CD14-positive monocyte (primary cell): ENCODE data around the gene HBZ. TPM values are rescaled to one million over a fixed set of nuclear protein-coding genes. Genes with fewer than 3 reads are reported as not detected.
"Not testable (repeated sequence)": the region's sequence is repeated elsewhere in the genome, so short reads cannot be mapped to it uniquely, and the experiment has no call there.

Source experiments
- DNase-seq, 3 donors: peaks; one replicate each; pipeline ENCODE4 v3.0.0-alpha.2; 2011 to 2022
- H2AFZ ChIP-seq: 2 replicates; pipeline ENCODE4 v1.6.0; 2012; ENCODE audit warnings: mild to moderate bottlenecking, low read depth, low read length, inconsistent platforms; ENCODE audit not compliant: insufficient read depth, poor library complexity, severe bottlenecking
- H3K27ac ChIP-seq, 2 donors: 1 replicate in 1 of 2; 2 replicates in 1 of 2; pipeline ENCODE4 v1.5.1; 2012 to 2013; ENCODE audit warnings: low read length in 2 of 2, control low read depth in 1 of 2, inconsistent platforms in 1 of 2, low read depth in 1 of 2, mild to moderate bottlenecking in 1 of 2
- H3K27me3 ChIP-seq, 2 donors: one replicate each; pipeline versions ENCODE4 v1.6.0 to v1.6.1; 2011 to 2013; ENCODE audit warnings: low read length in 2 of 2; ENCODE audit not compliant: control insufficient read depth in 2 of 2, insufficient read depth in 2 of 2
- H3K36me3 ChIP-seq, 2 donors: replicated peaks in 1 of 2; 1 replicate in 1 of 2; 2 replicates in 1 of 2; pipeline versions ENCODE4 v1.5.1 to v1.6.1; 2012 to 2013; ENCODE audit warnings: low read length in 2 of 2, control low read depth in 1 of 2, inconsistent platforms in 1 of 2, mild to moderate bottlenecking in 1 of 2; ENCODE audit not compliant: insufficient read depth in 2 of 2, control insufficient read depth in 1 of 2
- H3K4me1 ChIP-seq, 2 donors: 1 replicate in 1 of 2; 2 replicates in 1 of 2; pipeline versions ENCODE4 v1.5.1 to v1.6.1; 2012 to 2013; ENCODE audit warnings: low read length in 2 of 2, control low read depth in 1 of 2, inconsistent platforms in 1 of 2, mild to moderate bottlenecking in 1 of 2, moderate library complexity in 1 of 2; ENCODE audit not compliant: insufficient read depth in 2 of 2, control insufficient read depth in 1 of 2
- H3K4me2 ChIP-seq: replicated peaks from 2 replicates; pipeline ENCODE3; 2012; ENCODE audit warnings: low read length, moderate library complexity, mild to moderate bottlenecking; ENCODE audit not compliant: poor library complexity, severe bottlenecking; ENCODE audit errors: extremely low read depth
- H3K4me3 ChIP-seq, 3 experiments: fragments of 200-600 bp in 1 of 3; sonication (generic) in 1 of 3; replicated peaks in 1 of 3; 1 replicate in 2 of 3; 2 replicates in 1 of 3; pipeline ENCODE4 v1.5.1; 2011 to 2013; ENCODE audit warnings: low read length in 3 of 3, mild to moderate bottlenecking in 3 of 3, control low read depth in 2 of 3, low read depth in 2 of 3, inconsistent platforms in 1 of 3, moderate library complexity in 1 of 3
- H3K79me2 ChIP-seq: 2 replicates; pipeline ENCODE4 v1.6.0; 2012; ENCODE audit warnings: mild to moderate bottlenecking, control low read depth, inconsistent platforms, low read length, moderate library complexity; ENCODE audit not compliant: insufficient read depth
- H3K9ac ChIP-seq: 2 replicates; pipeline ENCODE4 v1.6.0; 2017; ENCODE audit warnings: low read length, mild to moderate bottlenecking; ENCODE audit not compliant: insufficient read depth, poor library complexity, severe bottlenecking
- H3K9me3 ChIP-seq, 2 donors: replicated peaks in 1 of 2; 1 replicate in 1 of 2; 2 replicates in 1 of 2; pipeline versions ENCODE4 v1.5.1 to v1.6.1; 2012 to 2013; ENCODE audit warnings: low read length in 2 of 2, control low read depth in 1 of 2; ENCODE audit not compliant: control insufficient read depth in 1 of 2, insufficient read depth in 1 of 2
- H4K20me1 ChIP-seq: 2 replicates; pipeline ENCODE4 v1.6.0; 2012; ENCODE audit warnings: mild to moderate bottlenecking, low read length, control low read depth, moderate library complexity; ENCODE audit not compliant: insufficient read depth
- H3K27ac Mint-ChIP-seq, 7 donors: one replicate each; pipeline ENCODE4 v1.8.0; 2020; ENCODE audit warnings: mild to moderate bottlenecking in 7 of 7, mixed read lengths in 7 of 7, moderate library complexity in 6 of 7, inconsistent platforms in 2 of 7
- H3K27me3 Mint-ChIP-seq, 3 donors: one replicate each; pipeline ENCODE4 v1.8.0; 2021 to 2022; ENCODE audit warnings: low read depth in 3 of 3, mild to moderate bottlenecking in 3 of 3, mixed read lengths in 3 of 3, moderate library complexity in 3 of 3, inconsistent platforms in 1 of 3
- H3K36me3 Mint-ChIP-seq, 2 donors: one replicate each; pipeline ENCODE4 v1.8.0; 2020; ENCODE audit warnings: mixed read lengths in 2 of 2, inconsistent platforms in 1 of 2, mild to moderate bottlenecking in 1 of 2
- H3K4me1 Mint-ChIP-seq: one replicate; pipeline ENCODE4 v1.8.0; 2020; ENCODE audit warnings: mild to moderate bottlenecking, mixed read lengths
- H3K4me3 Mint-ChIP-seq, 2 donors: one replicate each; pipeline ENCODE4 v1.8.0; 2020; ENCODE audit warnings: mild to moderate bottlenecking in 2 of 2, mixed read lengths in 2 of 2, moderate library complexity in 1 of 2
- H3K9me3 Mint-ChIP-seq, 7 donors: one replicate each; pipeline ENCODE4 v1.8.0; 2020 to 2022; ENCODE audit warnings: mixed read lengths in 7 of 7, mild to moderate bottlenecking in 6 of 7, moderate library complexity in 6 of 7, inconsistent platforms in 2 of 7
- CTCF ChIP-seq: fragments of 200-600 bp; IDR thresholded peaks from one replicate; pipeline ENCODE4 v1.8.0; 2022; ENCODE audit warnings: antibody characterized with exemption, mild to moderate bottlenecking
- WGBS: methylation state at CpG from one replicate; pipeline ENCODE4 v1.1.5; 2013; ENCODE audit warnings: missing lambda C conversion rate; ENCODE audit not compliant: insufficient coverage; 5-methylcytosine and 5-hydroxymethylcytosine counted together
- intact Hi-C, 2 donors: fragments of 100-400 bp; cut with micrococcal nuclease; formaldehyde crosslinking; loops; one replicate each; pipeline versions ENCODE4 v1.15.0 to v1.15.1; 2023
- polyA plus RNA-seq, 3 donors: library from polyadenylated mRNA; depleted of rRNA in 1 of 3; unstranded in 2 of 3; stranded (reverse) in 1 of 3; fragments of 300-500 nt in 2 of 3; fragments of >200 nt in 1 of 3; fragmentation: Illumina TruSeq in 2 of 3; gene quantifications; 1 replicate in 2 of 3; 2 replicates in 1 of 3; pipeline ENCODE4 v1.2.3, GENCODE V29; 2012 to 2021

The HBZ gene
- polyA plus RNA-seq, 3 donors = not detected

GRCh38 chr16:170788-171187 is 18.3 kb downstream of the HBZ start:
- intact Hi-C loops = no loop called here
- no peak overlapping the region for H2AFZ ChIP-seq
- H3K27ac Mint-ChIP-seq = no peak overlapping the region
- no peaks in the 10 kb centered on the region for H3K36me3 ChIP-seq
- no peaks in the 10 kb centered on the region for H4K20me1 ChIP-seq
- H3K27me3 Mint-ChIP-seq = peaks cover 76 to 90% (median 84%) of the 10 kb centered on the region in 3 donors
- H3K4me3 ChIP-seq = no peak overlapping the region
- no peak overlapping the region for H3K27ac ChIP-seq
- H3K9ac ChIP-seq = no peak overlapping the region
- no peak overlapping the region for H3K4me2 ChIP-seq
- DNase-seq = no peak
- peaks cover 9% of the 10 kb centered on the region for H3K4me1 Mint-ChIP-seq
- no peak for TF ChIP-seq CTCF
- peaks cover 0 to 24% (median 8%) of the 10 kb centered on the region in 7 donors for H3K9me3 Mint-ChIP-seq
- H3K4me1 ChIP-seq = peaks cover 0 to 7% of the 10 kb centered on the region in 2 donors
- H3K4me3 Mint-ChIP-seq = peak overlapping the region in 1 of 2 donors; percentile 75
- WGBS = no CpG with 5 or more reads among the region's 1 CpG
- peaks cover 0 to 4% of the 10 kb centered on the region in 2 donors for H3K36me3 Mint-ChIP-seq
- no peaks in the 10 kb centered on the region for H3K79me2 ChIP-seq
- H3K9me3 ChIP-seq = peaks cover 0 to 21% of the 10 kb centered on the region in 2 donors
- peaks cover 46 to 79% of the 10 kb centered on the region in 2 donors for H3K27me3 ChIP-seq

- Mint-ChIP-seq H3K4me3 (peak within 1 kb of the TSS in 1 of 2 donors; percentile 76), H3K9me3 (peaks cover 0 to 18% (median 8%) of the 10 kb centered on the region in 7 donors), H3K27me3 (peaks cover 68 to 83% (median 76%) of the 10 kb centered on the region in 3 donors)
- H3K4me1 Mint-ChIP-seq, H3K4me2 ChIP-seq, H3K36me3 Mint-ChIP-seq, H3K79me2 ChIP-seq, H3K36me3 ChIP-seq, H3K9me3 ChIP-seq, H3K4me3 ChIP-seq, H3K27ac Mint-ChIP-seq, H3K9ac ChIP-seq, H3K4me1 ChIP-seq, DNase-seq, H3K27ac ChIP-seq, intact Hi-C loops, H2AFZ ChIP-seq, H4K20me1 ChIP-seq: not testable (repeated sequence)
- peaks cover 33 to 69% of the 10 kb centered on the region in 2 donors for H3K27me3 ChIP-seq
- no CpG with 5 or more reads among the region's 74 CpGs for WGBS
Measured at GRCh38 chr16:172374-172941, 20.0 kb downstream of the HBZ start, which contains the start of gene HBA2. Gene HBA2 (plus strand): TSS chr16:172876. CDS start chr16:172913, 37 bp downstream.

GRCh38 chr16:173211-173854 is 20.9 kb downstream of the HBZ start:
- DNase-seq, H3K36me3 ChIP-seq, H3K4me1 ChIP-seq, H3K27ac Mint-ChIP-seq, H3K27ac ChIP-seq, H3K4me3 ChIP-seq, H3K4me2 ChIP-seq, H3K9ac ChIP-seq, intact Hi-C loops, H3K36me3 Mint-ChIP-seq, H3K79me2 ChIP-seq, H4K20me1 ChIP-seq, H2AFZ ChIP-seq, H3K9me3 ChIP-seq, H3K4me1 Mint-ChIP-seq: not testable (repeated sequence)
- Mint-ChIP-seq H3K9me3 (peaks cover 0 to 22% (median 8%) of the 10 kb centered on the region in 7 donors), H3K4me3 (peak overlapping the region in 1 of 2 donors; percentile 67), H3K27me3 (peaks cover 68 to 83% (median 76%) of the 10 kb centered on the region in 3 donors)
- peaks cover 38 to 69% of the 10 kb centered on the region in 2 donors for H3K27me3 ChIP-seq
- WGBS = 16% methylated on average over 25 of the region's 44 CpGs
